HepG2 (cell line): Measurements from ENCODE around the gene NPC2. TPM values are rescaled to one million over a fixed set of nuclear protein-coding genes. Genes with fewer than 3 reads are reported as not detected.

Experiments
- TBX2 ChIP-seq: sonication (generic); formaldehyde crosslinking; IDR thresholded peaks from 2 replicates; pipeline ENCODE4 v1.5.0; 2020; ENCODE audit warnings: missing genetic modification reagents, mild to moderate bottlenecking, borderline replicate concordance
- ZFAT ChIP-seq: sonication (generic); formaldehyde crosslinking; conservative IDR thresholded peaks from 2 replicates; pipeline ENCODE4 v1.8.1; 2023; ENCODE audit warnings: missing genetic modification reagents, inconsistent platforms
- polyA plus RNA-seq, 8 experiments: library from polyadenylated mRNA; depleted of rRNA in 3 of 8; stranded (reverse) in 7 of 8; unstranded in 1 of 8; fragments of >200 nt; fragmentation: Illumina TruSeq in 4 of 8; extraction: Trizol in 4 of 8; gene quantifications; 2 replicates each; pipeline versions ENCODE4 v1.2.1 to v1.2.3, GENCODE V29; 2011 to 2016; ENCODE audit warnings: low read depth in 4 of 8, missing spikeins in 1 of 8, mixed read lengths in 1 of 8; ENCODE audit not compliant: insufficient read depth in 1 of 8
- total RNA-seq, 5 experiments: library from RNA; depleted of rRNA; stranded (reverse); fragments of >200 nt; fragmentation: Illumina TruSeq; extraction: Trizol; gene quantifications; 2 replicates each; pipeline ENCODE4 v1.2.3, GENCODE V29; 2016; ENCODE audit warnings: low read depth in 1 of 5
- TF ChIP-seq, protein P1 (sequence below): sonication (generic); formaldehyde crosslinking; IDR thresholded peaks from 2 replicates; pipeline ENCODE4 v1.4.0; 2020; ENCODE audit warnings: missing genetic modification reagents
- TF ChIP-seq, protein P2 (sequence below): sonication (generic); formaldehyde crosslinking; IDR thresholded peaks from 2 replicates; pipeline ENCODE4 v1.4.0; 2020; ENCODE audit warnings: missing genetic modification reagents, mild to moderate bottlenecking, borderline replicate concordance

Gene NPC2
- total and polyA plus RNA-seq, 2 of the 13 experiments (the other 11 are each of a cell fraction or from before 2014, with no cell fraction given): 132 to 164 TPM

DNA sequence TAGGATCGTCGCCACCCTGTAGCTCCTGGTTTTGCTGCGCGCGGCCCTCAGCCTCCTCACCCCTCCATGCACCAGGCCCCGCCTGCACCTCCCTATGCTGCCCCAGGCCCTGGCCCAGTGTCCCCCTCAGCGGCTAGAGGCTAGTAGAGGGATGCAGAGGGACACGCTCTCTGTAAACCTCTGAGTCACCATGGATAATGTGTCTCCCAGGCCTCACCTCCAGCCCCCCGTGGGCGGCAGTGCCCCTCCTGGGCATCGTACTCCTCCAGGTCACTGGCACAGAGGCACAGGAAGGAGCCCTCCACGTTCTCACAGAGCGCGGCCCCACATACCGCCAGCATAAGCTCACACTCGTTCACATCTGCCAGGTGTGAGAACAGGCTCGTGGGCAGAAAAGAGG, 12.7 kb upstream of the NPC2 start (continued):
- TF ChIP-seq, protein P1, sequence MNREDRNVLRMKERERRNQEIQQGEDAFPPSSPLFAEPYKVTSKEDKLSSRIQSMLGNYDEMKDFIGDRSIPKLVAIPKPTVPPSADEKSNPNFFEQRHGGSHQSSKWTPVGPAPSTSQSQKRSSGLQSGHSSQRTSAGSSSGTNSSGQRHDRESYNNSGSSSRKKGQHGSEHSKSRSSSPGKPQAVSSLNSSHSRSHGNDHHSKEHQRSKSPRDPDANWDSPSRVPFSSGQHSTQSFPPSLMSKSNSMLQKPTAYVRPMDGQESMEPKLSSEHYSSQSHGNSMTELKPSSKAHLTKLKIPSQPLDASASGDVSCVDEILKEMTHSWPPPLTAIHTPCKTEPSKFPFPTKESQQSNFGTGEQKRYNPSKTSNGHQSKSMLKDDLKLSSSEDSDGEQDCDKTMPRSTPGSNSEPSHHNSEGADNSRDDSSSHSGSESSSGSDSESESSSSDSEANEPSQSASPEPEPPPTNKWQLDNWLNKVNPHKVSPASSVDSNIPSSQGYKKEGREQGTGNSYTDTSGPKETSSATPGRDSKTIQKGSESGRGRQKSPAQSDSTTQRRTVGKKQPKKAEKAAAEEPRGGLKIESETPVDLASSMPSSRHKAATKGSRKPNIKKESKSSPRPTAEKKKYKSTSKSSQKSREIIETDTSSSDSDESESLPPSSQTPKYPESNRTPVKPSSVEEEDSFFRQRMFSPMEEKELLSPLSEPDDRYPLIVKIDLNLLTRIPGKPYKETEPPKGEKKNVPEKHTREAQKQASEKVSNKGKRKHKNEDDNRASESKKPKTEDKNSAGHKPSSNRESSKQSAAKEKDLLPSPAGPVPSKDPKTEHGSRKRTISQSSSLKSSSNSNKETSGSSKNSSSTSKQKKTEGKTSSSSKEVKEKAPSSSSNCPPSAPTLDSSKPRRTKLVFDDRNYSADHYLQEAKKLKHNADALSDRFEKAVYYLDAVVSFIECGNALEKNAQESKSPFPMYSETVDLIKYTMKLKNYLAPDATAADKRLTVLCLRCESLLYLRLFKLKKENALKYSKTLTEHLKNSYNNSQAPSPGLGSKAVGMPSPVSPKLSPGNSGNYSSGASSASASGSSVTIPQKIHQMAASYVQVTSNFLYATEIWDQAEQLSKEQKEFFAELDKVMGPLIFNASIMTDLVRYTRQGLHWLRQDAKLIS (CRISPR knock-in tag): no peak
- TF ChIP-seq ZFAT: no peak
- TF ChIP-seq, protein P2, sequence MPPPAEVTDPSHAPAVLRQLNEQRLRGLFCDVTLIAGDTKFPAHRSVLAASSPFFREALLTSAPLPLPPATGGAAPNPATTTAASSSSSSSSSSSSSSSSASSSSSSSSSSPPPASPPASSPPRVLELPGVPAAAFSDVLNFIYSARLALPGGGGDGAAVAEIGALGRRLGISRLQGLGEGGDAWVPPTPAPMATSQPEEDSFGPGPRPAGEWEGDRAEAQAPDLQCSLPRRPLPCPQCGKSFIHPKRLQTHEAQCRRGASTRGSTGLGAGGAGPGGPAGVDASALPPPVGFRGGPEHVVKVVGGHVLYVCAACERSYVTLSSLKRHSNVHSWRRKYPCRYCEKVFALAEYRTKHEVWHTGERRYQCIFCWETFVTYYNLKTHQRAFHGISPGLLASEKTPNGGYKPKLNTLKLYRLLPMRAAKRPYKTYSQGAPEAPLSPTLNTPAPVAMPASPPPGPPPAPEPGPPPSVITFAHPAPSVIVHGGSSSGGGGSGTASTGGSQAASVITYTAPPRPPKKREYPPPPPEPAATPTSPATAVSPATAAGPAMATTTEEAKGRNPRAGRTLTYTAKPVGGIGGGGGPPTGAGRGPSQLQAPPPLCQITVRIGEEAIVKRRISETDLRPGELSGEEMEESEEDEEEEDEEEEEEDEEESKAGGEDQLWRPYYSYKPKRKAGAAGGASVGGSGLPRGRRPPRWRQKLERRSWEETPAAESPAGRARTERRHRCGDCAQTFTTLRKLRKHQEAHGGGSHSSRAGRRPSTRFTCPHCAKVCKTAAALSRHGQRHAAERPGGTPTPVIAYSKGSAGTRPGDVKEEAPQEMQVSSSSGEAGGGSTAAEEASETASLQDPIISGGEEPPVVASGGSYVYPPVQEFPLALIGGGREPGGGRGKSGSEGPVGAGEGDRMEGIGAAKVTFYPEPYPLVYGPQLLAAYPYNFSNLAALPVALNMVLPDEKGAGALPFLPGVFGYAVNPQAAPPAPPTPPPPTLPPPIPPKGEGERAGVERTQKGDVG: no peak
- TF ChIP-seq TBX2 (CRISPR knock-in tag): no peak
- TF ChIP-seq, all 625 proteins: peak for 0
